ENCODE results near the gene CCDC170. TPM values are rescaled to one million over a fixed set of nuclear protein-coding genes. Genes with fewer than 3 reads are reported as not detected.
"Not testable (repeated sequence)": the region's sequence is repeated elsewhere in the genome, so short reads cannot be mapped to it uniquely, and the experiment has no call there.

Gene CCDC170
- total RNA-seq, 1 experiment from 2014 or later: not detected

GRCh38 chr6:151536188-151536479, 42.3 kb downstream of the CCDC170 start:
- Mint-ChIP-seq H3K36me3 (ENCODE audit: insufficient read depth, unreplicated experiment) (no peaks in the 10 kb centered on the region), H3K27ac (ENCODE audit: low read depth, unreplicated experiment) (no peak overlapping the region), H3K27me3 (ENCODE audit: insufficient read depth, unreplicated experiment) (no peaks in the 10 kb centered on the region), H3K4me1 (ENCODE audit: insufficient read depth, unreplicated experiment) (no peaks in the 10 kb centered on the region), H3K9me3 (ENCODE audit: unreplicated experiment) (peaks cover 17% of the 10 kb centered on the region), H3K4me3 (ENCODE audit: unreplicated experiment) (no peak overlapping the region)
- DNase-seq (ENCODE audit: unreplicated experiment): no peak
- intact Hi-C loops (cut with micrococcal nuclease): no loop called here
- CTCF ChIA-PET: interaction anchor here (0.6 kb wide), 1 partner anchor 170 kb away, joined by 5 read pairs; no protein-coding TSS in a partner anchor
- no peak for TF ChIP-seq CTCF (IDR thresholded peaks at IDR 0.05; ENCODE audit: unreplicated experiment)
- no TSS peak for BruUV-seq (replicated peaks)
- POLR2A ChIA-PET: interaction anchor here (0.7 kb wide), 1 partner anchor 128 kb away, joined by 3 read pairs; no protein-coding TSS in a partner anchor

- TF ChIP-seq CTCF (IDR thresholded peaks at IDR 0.05; ENCODE audit: unreplicated experiment): no peak
- no peak overlapping the region for H3K27ac Mint-ChIP-seq (ENCODE audit: low read depth, unreplicated experiment)
- peaks cover 21% of the 10 kb centered on the region for H3K9me3 Mint-ChIP-seq (ENCODE audit: unreplicated experiment)
- no peak for DNase-seq (ENCODE audit: unreplicated experiment)
- ChIA-PET CTCF (no interaction called here), POLR2A (no interaction called here)
- H3K4me3 Mint-ChIP-seq (ENCODE audit: unreplicated experiment): no peak overlapping the region
- no peaks in the 10 kb centered on the region for H3K27me3 Mint-ChIP-seq (ENCODE audit: insufficient read depth, unreplicated experiment)
- intact Hi-C loops (cut with micrococcal nuclease): no loop called here
- no peaks in the 10 kb centered on the region for H3K36me3 Mint-ChIP-seq (ENCODE audit: insufficient read depth, unreplicated experiment)
- H3K4me1 Mint-ChIP-seq (ENCODE audit: insufficient read depth, unreplicated experiment): no peaks in the 10 kb centered on the region
- no TSS peak for BruUV-seq (replicated peaks)
These were observed 43.7 kb downstream of the CCDC170 start for GRCh38 chr6:151537556-151537955.

- Mint-ChIP-seq H3K36me3 (ENCODE audit: insufficient read depth, unreplicated experiment) (no peaks in the 10 kb centered on the region), H3K4me3 (ENCODE audit: unreplicated experiment) (no peak overlapping the region), H3K9me3 (ENCODE audit: unreplicated experiment) (peaks cover 21% of the 10 kb centered on the region), H3K27ac (ENCODE audit: low read depth, unreplicated experiment) (no peak overlapping the region), H3K27me3 (ENCODE audit: insufficient read depth, unreplicated experiment) (no peaks in the 10 kb centered on the region), H3K4me1 (ENCODE audit: insufficient read depth, unreplicated experiment) (no peaks in the 10 kb centered on the region)
- no peak for DNase-seq (ENCODE audit: unreplicated experiment)
- intact Hi-C loops (cut with micrococcal nuclease): no loop called here
- no TSS peak for BruUV-seq (replicated peaks)
- TF ChIP-seq CTCF (IDR thresholded peaks at IDR 0.05; ENCODE audit: unreplicated experiment): no peak
- ChIA-PET CTCF (no interaction called here), POLR2A (interaction anchor here (0.8 kb wide), 1 partner anchor 50 kb away, joined by 3 read pairs; no protein-coding TSS in a partner anchor)
These were observed 45.9 kb downstream of the CCDC170 start for GRCh38 chr6:151539506-151540268.

GRCh38 chr6:151544453-151544852, 50.6 kb downstream of the CCDC170 start:
- Mint-ChIP-seq H3K9me3 (ENCODE audit: unreplicated experiment) (peaks cover 16% of the 10 kb centered on the region), H3K4me1 (ENCODE audit: insufficient read depth, unreplicated experiment) (no peaks in the 10 kb centered on the region), H3K4me3 (ENCODE audit: unreplicated experiment) (no peak overlapping the region), H3K27me3 (ENCODE audit: insufficient read depth, unreplicated experiment) (no peaks in the 10 kb centered on the region), H3K27ac (ENCODE audit: low read depth, unreplicated experiment) (no peak overlapping the region), H3K36me3 (ENCODE audit: insufficient read depth, unreplicated experiment) (no peaks in the 10 kb centered on the region)
- ChIA-PET POLR2A (no interaction called here), CTCF (interaction anchor here (0.6 kb wide), 1 partner anchor 157 kb away, joined by 3 read pairs; no protein-coding TSS in a partner anchor)
- DNase-seq (ENCODE audit: unreplicated experiment): no peak
- no TSS peak for BruUV-seq (replicated peaks)
- intact Hi-C loops (cut with micrococcal nuclease): no loop called here
- no peak for TF ChIP-seq CTCF (IDR thresholded peaks at IDR 0.05; ENCODE audit: unreplicated experiment)

- H3K4me3 Mint-ChIP-seq (ENCODE audit: unreplicated experiment); H3K4me1 Mint-ChIP-seq (ENCODE audit: insufficient read depth, unreplicated experiment); H3K27ac Mint-ChIP-seq (ENCODE audit: low read depth, unreplicated experiment); intact Hi-C loops (cut with micrococcal nuclease); H3K36me3 Mint-ChIP-seq (ENCODE audit: insufficient read depth, unreplicated experiment); H3K27me3 Mint-ChIP-seq (ENCODE audit: insufficient read depth, unreplicated experiment); POLR2A ChIA-PET; DNase-seq (ENCODE audit: unreplicated experiment); BruUV-seq (replicated peaks): not testable (repeated sequence)
- H3K9me3 Mint-ChIP-seq (ENCODE audit: unreplicated experiment): peaks cover 12% of the 10 kb centered on the region
- CTCF ChIA-PET: interaction anchor here (0.6 kb wide), 1 partner anchor 156 kb away, joined by 3 read pairs; no protein-coding TSS in a partner anchor
These were observed 51.1 kb downstream of the CCDC170 start for GRCh38 chr6:151544884-151545283.

All from MCF 10A (cell line).